Glutamatergic neuron (in vitro differentiated cells): ENCODE measurements around the gene ZFPM1. TPM values are rescaled to one million over a fixed set of nuclear protein-coding genes. Genes with fewer than 3 reads are reported as not detected.

Experiments used
- DNase-seq: peaks from one replicate; pipeline ENCODE4 v3.0.0; 2022
- H3K27ac Mint-ChIP-seq: one replicate; pipeline ENCODE4 v1.8.0; 2020; ENCODE audit warnings: mild to moderate bottlenecking, mixed read lengths, inconsistent platforms; ENCODE audit not compliant: unreplicated experiment
- H3K27me3 Mint-ChIP-seq: one replicate; pipeline ENCODE4 v1.8.0; 2020; ENCODE audit warnings: mild to moderate bottlenecking, moderate library complexity, mixed read lengths, inconsistent platforms; ENCODE audit not compliant: unreplicated experiment
- H3K36me3 Mint-ChIP-seq: one replicate; pipeline ENCODE4 v1.8.0; 2020; ENCODE audit warnings: mild to moderate bottlenecking, mixed read lengths, inconsistent platforms; ENCODE audit not compliant: unreplicated experiment
- H3K4me1 Mint-ChIP-seq: one replicate; pipeline ENCODE4 v1.8.0; 2020; ENCODE audit warnings: mild to moderate bottlenecking, low read depth, mixed read lengths, inconsistent platforms; ENCODE audit not compliant: unreplicated experiment
- H3K4me3 Mint-ChIP-seq: one replicate; pipeline ENCODE4 v1.8.0; 2020; ENCODE audit warnings: mild to moderate bottlenecking, mixed read lengths, inconsistent platforms; ENCODE audit not compliant: unreplicated experiment
- H3K9me3 Mint-ChIP-seq: one replicate; pipeline ENCODE4 v1.8.0; 2020; ENCODE audit warnings: mild to moderate bottlenecking, moderate library complexity, mixed read lengths, inconsistent platforms; ENCODE audit not compliant: unreplicated experiment
- CTCF ChIP-seq: fragments of 200-600 bp; sonication (generic); IDR thresholded peaks from one replicate; pipeline ENCODE4 v1.5.0; 2021; ENCODE audit not compliant: partially characterized antibody, unreplicated experiment
- total RNA-seq: library from RNA; stranded (reverse); fragmentation: NEBNext Ultra II Directional; extraction: Animal tissue kit (Norgen Biotek cat#: 25700); gene quantifications from one replicate; pipeline ENCODE4 v1.2.1, GENCODE V29; 2021; ENCODE audit not compliant: unreplicated experiment

Gene ZFPM1
- total RNA-seq, 1 donor from 2014 or later = 11.1 TPM

DNA sequence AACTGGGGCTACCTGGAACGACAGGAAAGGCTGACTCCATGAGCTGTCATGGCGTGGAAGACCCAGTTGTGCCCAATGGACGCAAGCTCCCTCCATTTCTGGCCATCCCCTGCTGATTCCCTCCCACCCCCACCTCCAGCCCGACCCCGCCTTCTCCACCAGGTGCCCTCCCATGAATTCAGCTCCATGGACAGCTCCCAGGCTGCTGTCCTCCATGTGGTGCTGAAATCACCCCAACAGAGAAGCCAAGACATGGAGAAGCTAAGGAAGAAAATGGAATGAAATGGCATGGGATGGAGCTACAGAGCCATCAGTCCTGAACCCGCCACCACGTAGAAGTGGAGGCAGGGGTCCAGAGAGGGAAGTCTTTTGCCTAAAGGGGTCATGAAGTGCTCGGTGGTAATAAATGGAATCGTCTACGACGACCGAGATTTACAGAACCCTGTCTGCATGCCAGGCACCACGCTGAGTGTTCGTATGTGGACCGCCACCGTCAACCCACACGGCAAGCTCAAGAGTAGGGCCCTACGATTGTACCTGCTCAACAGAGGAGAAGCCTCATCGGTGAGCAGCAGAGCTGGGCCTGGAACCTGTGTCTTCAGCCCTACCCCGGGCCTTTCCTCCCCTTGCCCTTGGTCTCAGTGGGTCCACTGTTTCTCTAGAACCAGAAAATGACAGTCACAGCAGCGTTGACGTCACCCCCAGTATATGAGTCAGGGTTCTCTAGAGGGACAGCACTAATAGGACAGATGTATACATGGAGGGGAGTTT lies 107.8 kb downstream of the ZFPM1 start:
- no peak for DNase-seq
- no peak for TF ChIP-seq CTCF
- Mint-ChIP-seq H3K27me3 (peaks cover 2% of the 10 kb centered on the region), H3K4me3 (no peak overlapping the region), H3K9me3 (peaks cover 4% of the 10 kb centered on the region), H3K27ac (no peak overlapping the region), H3K4me1 (peaks cover 11% of the 10 kb centered on the region), H3K36me3 (no peaks in the 10 kb centered on the region)

GRCh38 chr16:88561485-88562359 lies 108.6 kb downstream of the ZFPM1 start:
- Mint-ChIP-seq H3K4me3 (peak overlapping the region; percentile 30), H3K27ac (no peak overlapping the region), H3K4me1 (peaks cover 11% of the 10 kb centered on the region), H3K27me3 (peaks cover 2% of the 10 kb centered on the region), H3K9me3 (peaks cover 4% of the 10 kb centered on the region), H3K36me3 (no peaks in the 10 kb centered on the region)
- peak; percentile 65 for TF ChIP-seq CTCF
- peak; percentile 67 for DNase-seq

GRCh38 chr16:88566158-88566557 lies 113.1 kb downstream of the ZFPM1 start:
- peaks cover 3% of the 10 kb centered on the region for H3K27me3 Mint-ChIP-seq
- H3K27ac Mint-ChIP-seq = no peak overlapping the region
- DNase-seq = no peak
- H3K4me3 Mint-ChIP-seq = no peak overlapping the region
- TF ChIP-seq CTCF = no peak
- peaks cover 7% of the 10 kb centered on the region for H3K4me1 Mint-ChIP-seq
- peaks cover 2% of the 10 kb centered on the region for H3K9me3 Mint-ChIP-seq
- H3K36me3 Mint-ChIP-seq = no peaks in the 10 kb centered on the region

DNA sequence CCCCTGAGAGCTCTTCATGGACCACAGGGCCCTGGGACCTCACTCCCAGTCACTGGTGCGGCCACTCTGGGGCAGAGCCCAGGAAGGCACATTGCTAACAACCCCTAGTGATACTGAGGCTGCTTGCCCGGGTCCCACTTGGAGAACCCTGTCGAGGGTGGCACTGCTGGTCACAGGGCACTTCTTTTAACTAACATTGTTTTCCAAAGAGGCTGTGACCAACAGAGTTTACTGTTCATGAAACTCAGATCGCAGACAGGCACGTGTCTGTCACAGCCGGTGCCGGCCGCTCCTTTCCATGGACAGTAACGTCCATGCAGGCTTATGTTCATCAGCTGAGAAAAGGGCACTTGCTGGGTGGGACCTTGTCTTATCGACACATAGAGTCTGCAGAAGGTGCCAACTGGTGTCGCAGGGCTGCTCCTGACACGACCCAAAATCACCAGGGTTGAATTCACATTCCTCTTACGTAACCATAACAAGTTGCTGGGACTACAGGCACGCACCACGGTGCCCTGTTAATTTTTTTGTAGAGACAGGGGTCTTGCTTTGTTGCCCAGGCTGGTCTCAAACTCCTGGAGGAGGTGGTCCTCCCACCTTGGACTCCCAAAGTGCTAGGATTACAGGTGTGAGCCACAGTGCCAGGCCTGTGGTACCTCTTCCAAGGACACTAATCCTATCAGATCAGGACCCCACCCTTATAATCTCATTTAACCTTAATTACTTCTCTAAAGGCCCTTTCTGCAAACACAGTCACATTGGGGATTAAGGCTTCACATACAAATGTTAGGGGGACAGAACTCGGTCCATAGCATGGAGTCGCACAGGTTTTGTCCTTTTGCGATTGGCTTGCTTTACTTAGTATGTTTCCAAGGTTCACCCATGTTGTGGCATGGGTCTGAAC lies 115.9 kb downstream of the ZFPM1 start:
- no peak for DNase-seq
- H3K27ac Mint-ChIP-seq = no peak overlapping the region
- H3K36me3 Mint-ChIP-seq = no peaks in the 10 kb centered on the region
- no peak for TF ChIP-seq CTCF
- peak overlapping the region; percentile 84 for H3K4me3 Mint-ChIP-seq
- peaks cover 3% of the 10 kb centered on the region for H3K27me3 Mint-ChIP-seq
- H3K4me1 Mint-ChIP-seq = peaks cover 2% of the 10 kb centered on the region
- H3K9me3 Mint-ChIP-seq = peaks cover 2% of the 10 kb centered on the region
